HG03460 (cell line): Measurements from ENCODE around the gene FMO1.
"Not testable (repeated sequence)": the region's sequence is repeated elsewhere in the genome, so short reads cannot be mapped to it uniquely, and the experiment has no call there.

ENCODE experiments used
- ATAC-seq: cut with Tn5 transposase; IDR thresholded peaks from one replicate; pipeline ENCODE4 v1.9.1; 2021; ENCODE audit not compliant: unreplicated experiment

FMO1 gene

DNA sequence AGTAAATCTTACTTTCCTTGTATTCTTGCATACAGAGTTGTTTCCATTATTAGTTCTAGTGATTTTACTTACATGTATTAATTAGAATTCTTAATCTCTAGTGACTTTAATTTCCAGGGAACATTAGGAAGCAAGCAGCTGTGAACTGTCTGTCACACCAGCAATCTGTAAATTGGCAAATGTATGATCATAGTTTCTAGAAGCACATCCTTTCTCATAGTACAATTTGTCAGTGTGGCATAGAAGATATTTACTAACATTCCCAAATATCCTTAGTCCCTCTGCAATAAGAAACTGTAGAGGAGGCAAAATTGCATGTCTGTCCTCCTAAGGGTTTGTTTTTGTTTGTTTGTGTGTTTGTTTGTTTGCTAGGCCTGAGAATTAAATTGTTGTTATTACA, 17.0 kb upstream of the FMO1 start:
- no peak for ATAC-seq

GRCh38 chr1:171233183-171233582, 15.1 kb upstream of the FMO1 start:
- ATAC-seq: no peak

- not testable (repeated sequence) for ATAC-seq
These were observed 12.1 kb upstream of the FMO1 start for GRCh38 chr1:171236231-171236630.

DNA sequence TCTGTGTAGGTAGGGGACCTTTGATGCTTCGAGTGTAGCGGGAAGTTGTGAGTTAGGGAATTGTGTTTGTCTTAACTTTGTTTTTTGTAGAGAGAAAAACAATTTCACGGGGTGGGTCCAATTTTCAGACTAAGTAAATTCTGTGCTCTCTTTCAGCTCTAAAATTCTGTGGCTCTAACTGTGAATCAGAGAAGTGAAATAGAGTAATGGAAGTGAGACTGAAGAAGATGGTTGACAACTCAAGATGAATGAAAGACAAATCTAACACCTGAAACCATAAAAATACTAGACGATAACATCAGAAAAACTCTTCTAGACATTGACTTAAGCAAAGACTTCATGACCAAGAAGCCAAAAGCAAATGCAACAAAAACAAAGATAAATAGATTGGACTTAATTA, 4.4 kb upstream of the FMO1 start:
- ATAC-seq: no peak

DNA sequence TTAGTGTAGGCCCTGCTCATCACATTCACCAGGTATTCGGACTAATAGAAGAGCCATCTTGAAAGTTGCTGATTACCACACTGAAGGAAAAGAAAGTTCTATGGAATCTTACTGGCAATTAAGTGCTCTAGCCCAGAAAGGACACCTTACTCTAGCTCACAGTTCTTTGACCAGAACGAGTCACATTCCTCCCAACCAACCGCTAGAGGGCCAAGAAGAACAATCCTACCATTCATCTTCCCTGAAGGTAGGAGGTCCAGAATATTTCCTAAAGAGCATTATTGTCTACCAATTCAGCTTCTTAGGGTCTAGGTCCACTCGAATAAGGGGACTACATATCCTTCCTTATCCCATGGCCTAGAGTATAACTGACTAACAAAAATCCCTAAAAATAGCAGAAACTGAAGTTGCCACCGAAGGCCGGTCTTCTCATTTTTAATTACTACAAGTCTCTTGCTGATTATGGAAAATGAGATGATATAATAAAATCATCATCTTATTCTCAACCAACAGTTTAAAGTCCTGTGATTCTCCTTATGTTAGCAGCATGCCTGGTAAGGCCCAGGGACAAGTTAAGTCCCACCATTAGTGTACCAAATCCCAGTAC, 2.7 kb upstream of the FMO1 start:
- peak; percentile 59 for ATAC-seq

GRCh38 chr1:171247501-171247900, 793 bp upstream of the FMO1 start:
- no peak for ATAC-seq

DNA sequence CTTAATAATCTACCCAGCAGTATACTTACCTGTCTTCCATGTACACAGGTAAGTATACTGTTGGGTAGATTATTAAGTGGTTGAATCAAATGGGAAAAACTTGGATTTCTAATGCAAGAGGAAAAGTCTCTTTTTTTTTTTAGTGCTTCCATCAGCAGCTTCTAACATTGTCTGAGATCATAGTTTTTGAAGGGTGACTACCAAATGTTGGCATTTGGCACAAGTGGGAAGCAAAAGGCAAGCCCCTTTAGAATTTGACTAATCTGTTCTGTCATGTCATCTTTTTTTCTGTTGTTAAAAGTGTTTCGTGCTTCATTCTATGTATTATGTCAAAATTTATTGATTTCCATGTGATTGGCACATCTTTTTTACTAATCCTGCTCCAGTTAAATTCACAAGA, 547 bp downstream of the FMO1 start:
- ATAC-seq: no peak

- ATAC-seq: no peak
These were observed 2.0 kb downstream of the FMO1 start for GRCh38 chr1:171250263-171250662.

- peak; percentile 57 for ATAC-seq
These were observed 3.0 kb downstream of the FMO1 start for GRCh38 chr1:171251042-171251951.

DNA sequence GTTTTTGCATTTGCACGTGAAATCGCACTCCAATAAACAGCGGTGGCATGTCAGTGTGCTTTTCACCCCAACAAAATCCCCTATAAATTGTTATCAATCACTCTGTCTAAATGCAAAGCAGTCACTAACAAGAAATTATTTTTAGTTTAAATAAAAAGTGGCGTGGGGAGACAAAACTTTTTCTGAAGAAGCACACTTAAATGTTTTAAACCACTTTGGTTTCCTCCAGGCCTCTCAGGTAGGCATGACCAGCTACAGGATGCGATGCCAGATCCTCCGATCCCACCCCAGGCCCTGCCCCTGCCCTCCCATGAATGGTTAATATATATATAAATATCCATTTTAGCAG, 3.6 kb downstream of the FMO1 start:
- ATAC-seq: no peak

DNA sequence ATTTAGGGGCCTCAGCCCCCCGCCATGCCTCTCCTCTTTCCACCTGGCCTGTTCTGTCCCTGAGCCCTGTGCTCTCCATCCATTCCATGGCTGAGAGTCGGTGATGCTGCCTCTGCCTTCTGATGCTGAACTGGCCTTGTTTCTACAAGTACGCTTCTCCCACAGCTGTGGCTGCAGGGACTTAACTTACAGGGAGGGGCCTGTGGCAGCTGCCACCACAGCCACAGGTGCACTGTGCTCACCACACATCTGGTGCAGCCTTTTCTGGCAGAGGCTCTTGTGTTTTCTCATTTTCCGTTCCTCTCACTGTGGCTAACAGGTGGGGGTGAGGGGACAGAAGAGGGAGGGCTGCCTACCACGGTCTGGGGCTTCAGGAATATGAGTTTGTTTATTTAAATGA, 4.2 kb downstream of the FMO1 start:
- peak; percentile 86 for ATAC-seq

DNA sequence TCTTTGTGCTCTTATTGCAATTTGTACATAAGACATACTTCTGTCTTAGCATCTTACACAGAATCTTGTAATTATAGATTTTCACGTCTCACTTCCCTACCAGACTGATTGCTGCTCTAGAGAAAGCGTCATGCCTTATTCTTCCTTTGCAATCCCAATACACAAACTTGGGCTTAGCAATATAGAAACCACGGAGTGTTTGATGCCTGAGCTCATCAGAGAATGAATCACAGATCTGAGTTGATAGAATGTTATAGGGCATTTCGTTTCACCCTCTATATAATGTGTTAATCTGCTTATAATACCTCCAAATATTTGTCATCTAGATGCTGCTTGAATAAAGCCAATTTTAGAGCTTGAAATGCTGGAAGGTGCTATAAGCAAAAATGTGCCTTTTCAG, 6.6 kb downstream of the FMO1 start:
- ATAC-seq: no peak

DNA sequence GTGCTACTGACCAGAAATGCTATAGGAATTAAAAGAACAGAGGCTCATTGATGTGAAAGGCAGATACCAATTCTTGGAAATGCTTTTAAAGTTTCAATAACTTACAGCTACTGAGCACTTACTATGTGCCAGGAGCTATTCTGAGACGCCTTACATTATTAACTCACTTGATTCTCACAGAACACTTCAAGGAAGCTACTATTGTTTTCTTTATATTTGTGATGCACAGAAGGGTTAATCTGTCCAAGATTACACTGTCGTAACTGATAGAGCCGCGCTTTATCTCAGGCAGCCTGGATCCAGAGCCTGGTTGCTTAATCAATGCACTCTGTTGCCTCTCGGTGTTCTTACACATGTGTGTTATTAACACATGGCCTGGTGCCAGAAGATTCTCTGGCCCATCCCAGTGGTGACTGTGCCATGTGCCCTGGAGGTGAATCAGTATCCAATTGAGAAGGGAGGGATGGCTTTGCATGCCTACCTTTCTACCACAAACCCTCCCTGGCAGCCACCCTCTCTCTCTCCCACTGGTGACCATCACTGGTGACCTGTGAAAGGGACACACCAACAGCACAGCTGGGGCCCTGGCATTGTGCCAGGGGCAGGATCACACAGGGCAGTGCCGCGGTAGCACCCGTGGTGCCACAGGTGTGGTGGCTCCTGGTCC, 8.8 kb downstream of the FMO1 start:
- ATAC-seq: no peak

DNA sequence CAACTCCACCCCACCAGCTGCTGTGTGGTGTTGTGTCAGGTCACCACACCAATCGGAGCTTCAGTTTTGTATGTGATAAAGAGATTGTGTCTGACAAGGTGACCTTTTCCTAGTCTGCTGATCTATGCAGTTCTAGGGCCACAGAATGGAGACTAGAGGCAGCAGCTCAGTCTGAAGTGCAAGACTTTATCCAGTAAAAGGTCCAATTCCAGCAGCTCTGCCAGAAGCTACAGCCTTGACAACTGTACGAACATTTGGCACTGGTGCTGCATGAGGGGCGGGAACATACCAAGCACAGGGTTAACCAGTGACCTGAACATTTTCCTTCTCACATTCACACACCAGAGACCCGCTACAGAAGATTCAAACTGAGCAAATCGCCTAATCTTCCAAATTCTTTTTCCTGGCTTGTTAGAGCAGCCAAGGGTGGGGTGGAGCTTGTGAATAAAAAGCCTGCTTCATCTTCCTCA, 9.3 kb downstream of the FMO1 start:
- no peak for ATAC-seq

GRCh38 chr1:171258429-171258828, 10.1 kb downstream of the FMO1 start:
- no peak for ATAC-seq

- ATAC-seq: no peak
These were observed 10.6 kb downstream of the FMO1 start for GRCh38 chr1:171258943-171259342.

GRCh38 chr1:171261336-171261735, 13.0 kb downstream of the FMO1 start:
- ATAC-seq: no peak

DNA sequence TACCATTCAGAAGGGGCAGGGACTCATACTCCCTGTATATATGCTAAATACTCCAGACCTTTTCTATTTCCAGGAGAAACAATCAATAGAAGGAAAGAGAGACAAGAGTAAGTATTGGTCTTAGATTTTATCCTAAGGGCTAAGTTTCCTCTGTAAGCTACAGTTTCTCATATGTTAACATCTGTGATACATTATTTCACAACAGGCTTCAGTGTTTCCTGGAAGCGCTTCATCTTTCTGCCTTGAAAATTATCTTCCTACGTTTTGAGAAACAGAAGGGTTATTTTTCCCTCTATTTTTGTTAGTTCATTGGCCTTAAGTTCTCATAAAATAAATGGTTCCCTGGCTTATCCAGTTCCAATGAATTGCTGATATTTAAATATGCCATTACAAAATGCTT, 15.6 kb downstream of the FMO1 start:
- no peak for ATAC-seq

DNA sequence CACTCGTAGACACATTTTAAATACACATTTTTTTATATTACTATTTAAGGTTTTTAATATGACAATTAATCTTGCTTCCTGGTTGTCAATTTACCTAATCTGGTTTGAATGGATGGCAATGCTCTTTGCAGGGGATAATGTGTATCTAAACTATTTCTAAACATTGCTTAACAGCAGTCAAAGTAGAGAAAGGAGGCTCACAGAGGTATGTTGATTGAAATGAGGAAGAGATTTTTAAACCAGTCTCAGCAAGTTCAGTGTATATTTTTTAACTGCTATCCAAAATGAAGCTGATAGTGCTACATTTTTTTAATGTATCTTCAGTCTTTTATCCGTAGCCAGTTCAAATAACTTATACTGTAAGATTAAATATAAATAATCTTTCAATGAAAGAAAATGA, 17.4 kb downstream of the FMO1 start:
- no peak for ATAC-seq

DNA sequence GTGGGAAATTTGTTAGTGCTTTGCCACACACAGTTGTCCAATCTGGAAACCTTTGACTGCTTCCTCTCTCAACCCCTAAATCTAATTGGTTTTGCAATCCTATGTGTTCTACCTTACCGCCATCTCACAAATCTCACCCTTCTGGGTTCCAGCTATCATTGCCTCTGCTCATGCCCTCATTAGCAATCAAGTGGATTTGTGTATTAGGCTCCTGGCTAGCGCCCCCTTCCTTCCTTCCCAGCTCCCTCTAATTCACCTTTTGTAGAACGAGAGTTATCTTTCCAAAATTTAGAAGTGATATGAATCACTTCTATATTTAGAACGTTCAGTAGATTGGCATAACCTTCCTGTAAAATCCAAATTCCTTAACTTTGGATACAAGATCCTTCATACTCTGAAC, 18.6 kb downstream of the FMO1 start:
- no peak for ATAC-seq

GRCh38 chr1:171267391-171267790, 19.1 kb downstream of the FMO1 start:
- no peak for ATAC-seq

GRCh38 chr1:171270806-171271205, 22.5 kb downstream of the FMO1 start:
- ATAC-seq: no peak
